Stomach (tissue), 9 donors: ENCODE results near the gene TACSTD2. TPM values are rescaled to one million over a fixed set of nuclear protein-coding genes. Genes with fewer than 3 reads are reported as not detected.
A peak's percentile ranks its signal among the peaks of the same experiment; 100 is the strongest.

Experiments
- DNase-seq, 2 donors: peaks; one replicate each; pipeline versions ENCODE4 v3.0.0 to v3.0.0-alpha.2; 2013 to 2019
- H3K27ac ChIP-seq, 5 donors: fragments of 200-600 bp in 4 of 5; sonication (generic) in 4 of 5; one replicate each; pipeline ENCODE4 v1.5.1; 2013 to 2019; ENCODE audit warnings: mild to moderate bottlenecking in 1 of 5, moderate library complexity in 1 of 5
- H3K27me3 ChIP-seq, 3 donors: fragments of 200-600 bp; sonication (generic); one replicate each; pipeline ENCODE4 v1.5.1; 2017 to 2019; ENCODE audit warnings: mixed run types in 1 of 3
- H3K36me3 ChIP-seq, 4 donors: fragments of 200-600 bp; sonication (generic); 1 replicate in 3 of 4; 2 replicates in 1 of 4; pipeline ENCODE4 v1.5.1; 2016 to 2019
- H3K4me1 ChIP-seq, 4 donors: fragments of 200-600 bp; sonication (generic); one replicate each; pipeline ENCODE4 v1.5.1; 2016 to 2019
- H3K4me3 ChIP-seq, 4 donors: fragments of 200-600 bp; sonication (generic) in 3 of 4; one replicate each; pipeline ENCODE4 v1.5.1; 2016 to 2019; ENCODE audit warnings: mild to moderate bottlenecking in 1 of 4
- H3K9me3 ChIP-seq, 4 donors: fragments of 200-600 bp; sonication (generic); one replicate each; pipeline ENCODE4 v1.5.1; 2016 to 2019
- EP300 ChIP-seq: sonication (generic); formaldehyde crosslinking; IDR thresholded peaks from one replicate; pipeline ENCODE4 v1.6.1; 2017; ENCODE audit warnings: antibody characterized with exemption
- POLR2A ChIP-seq, 4 donors: fragments of 450-650 bp; IDR thresholded peaks; one replicate each; pipeline ENCODE4 v1.6.1; 2016; ENCODE audit warnings: antibody characterized with exemption in 4 of 4, control low read depth in 2 of 4, mild to moderate bottlenecking in 1 of 4, moderate library complexity in 1 of 4
- POLR2AphosphoS5 ChIP-seq, 3 donors: sonication (generic); formaldehyde crosslinking; IDR thresholded peaks; one replicate each; pipeline ENCODE4 v1.6.1; 2016; ENCODE audit warnings: antibody characterized with exemption in 3 of 3
- WGBS, 5 donors: extraction: QIAGEN DNeasy Blood & Tissue Kit in 3 of 5; methylation state at CpG; one replicate each; pipeline versions ENCODE4 v1.1.5 to v1.1.7; 2013 to 2018; 5-methylcytosine and 5-hydroxymethylcytosine counted together
- intact Hi-C: fragments of 100-400 bp; cut with DNase I; formaldehyde crosslinking; loops from one replicate; pipeline ENCODE4 v1.15.1; 2023; ENCODE audit warnings: low total_unique reads
- polyA plus RNA-seq, 3 donors: library from polyadenylated mRNA; stranded (reverse); fragments of 200-250 nt; gene quantifications; one replicate each; pipeline ENCODE4 v1.2.3, GENCODE V29; 2013
- total RNA-seq, 5 donors: library from RNA; depleted of rRNA; stranded (reverse); fragments of >200 nt; gene quantifications; one replicate each; pipeline versions ENCODE4 v1.1.0 to v1.2.3, GENCODE V29; 2014 to 2016
- TF ChIP-seq, protein P1 (sequence below), 7 experiments: fragments of 450-650 bp in 4 of 7; fragments of 200-600 bp in 3 of 7; sonication (generic) in 3 of 7; IDR thresholded peaks; one replicate each; pipeline ENCODE4 v1.5.1; 2016 to 2019; ENCODE audit warnings: antibody characterized with exemption in 7 of 7, control low read depth in 2 of 7, mild to moderate bottlenecking in 1 of 7
- donor health status: healthy with polysubstance abuse.
- donor health status: Bipolar disorder and iron deficiency.
- donor health status: healthy.

The TACSTD2 gene
- total and polyA plus RNA-seq, 8 donors: 5.2 to 369 (median 35.1) TPM; not detected in 2

DNA sequence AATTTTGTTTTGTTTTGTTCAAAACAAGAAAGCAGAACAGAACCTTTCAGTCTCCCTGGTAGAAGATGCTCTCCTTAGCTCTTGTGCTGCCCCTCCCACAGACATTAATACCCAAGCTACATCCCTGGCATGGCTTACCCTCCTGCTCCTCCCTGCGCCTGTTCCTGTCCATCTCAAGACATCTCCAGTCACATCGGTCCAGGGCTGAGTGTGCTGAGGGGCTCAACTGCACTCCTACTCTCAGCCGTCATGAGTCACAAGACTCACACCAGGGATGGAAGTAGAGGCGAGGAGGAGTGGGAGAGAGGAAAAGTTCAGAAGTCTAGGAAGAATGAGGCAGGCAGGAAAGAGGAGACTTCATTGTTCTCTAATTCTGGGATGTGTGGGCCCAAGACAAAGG, 9.2 kb upstream of the TACSTD2 start:
- WGBS, 5 donors: 88 to 93% (median 91%) methylated on average over 4 of the region's 4 CpGs
- intact Hi-C loops: no loop called here
- Histone ChIP-seq H3K4me1 (peaks cover 10 to 26% (median 19%) of the 10 kb centered on the region in 4 donors), H3K27me3 (no peaks in the 10 kb centered on the region), H3K9me3 (no peaks in the 10 kb centered on the region), H3K36me3 (no peaks in the 10 kb centered on the region), H3K4me3 (no peak overlapping the region), H3K27ac (peak overlapping the region in 1 of 5 donors; percentile 60)
- DNase-seq: no peak
- TF ChIP-seq POLR2AphosphoS5 (IDR thresholded peaks at IDR 0.05) (no peak), EP300 (no peak), POLR2A (IDR thresholded peaks at IDR 0.05) (no peak)
- TF ChIP-seq, protein P1, sequence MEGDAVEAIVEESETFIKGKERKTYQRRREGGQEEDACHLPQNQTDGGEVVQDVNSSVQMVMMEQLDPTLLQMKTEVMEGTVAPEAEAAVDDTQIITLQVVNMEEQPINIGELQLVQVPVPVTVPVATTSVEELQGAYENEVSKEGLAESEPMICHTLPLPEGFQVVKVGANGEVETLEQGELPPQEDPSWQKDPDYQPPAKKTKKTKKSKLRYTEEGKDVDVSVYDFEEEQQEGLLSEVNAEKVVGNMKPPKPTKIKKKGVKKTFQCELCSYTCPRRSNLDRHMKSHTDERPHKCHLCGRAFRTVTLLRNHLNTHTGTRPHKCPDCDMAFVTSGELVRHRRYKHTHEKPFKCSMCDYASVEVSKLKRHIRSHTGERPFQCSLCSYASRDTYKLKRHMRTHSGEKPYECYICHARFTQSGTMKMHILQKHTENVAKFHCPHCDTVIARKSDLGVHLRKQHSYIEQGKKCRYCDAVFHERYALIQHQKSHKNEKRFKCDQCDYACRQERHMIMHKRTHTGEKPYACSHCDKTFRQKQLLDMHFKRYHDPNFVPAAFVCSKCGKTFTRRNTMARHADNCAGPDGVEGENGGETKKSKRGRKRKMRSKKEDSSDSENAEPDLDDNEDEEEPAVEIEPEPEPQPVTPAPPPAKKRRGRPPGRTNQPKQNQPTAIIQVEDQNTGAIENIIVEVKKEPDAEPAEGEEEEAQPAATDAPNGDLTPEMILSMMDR (IDR thresholded peaks at IDR 0.05): no peak

DNA sequence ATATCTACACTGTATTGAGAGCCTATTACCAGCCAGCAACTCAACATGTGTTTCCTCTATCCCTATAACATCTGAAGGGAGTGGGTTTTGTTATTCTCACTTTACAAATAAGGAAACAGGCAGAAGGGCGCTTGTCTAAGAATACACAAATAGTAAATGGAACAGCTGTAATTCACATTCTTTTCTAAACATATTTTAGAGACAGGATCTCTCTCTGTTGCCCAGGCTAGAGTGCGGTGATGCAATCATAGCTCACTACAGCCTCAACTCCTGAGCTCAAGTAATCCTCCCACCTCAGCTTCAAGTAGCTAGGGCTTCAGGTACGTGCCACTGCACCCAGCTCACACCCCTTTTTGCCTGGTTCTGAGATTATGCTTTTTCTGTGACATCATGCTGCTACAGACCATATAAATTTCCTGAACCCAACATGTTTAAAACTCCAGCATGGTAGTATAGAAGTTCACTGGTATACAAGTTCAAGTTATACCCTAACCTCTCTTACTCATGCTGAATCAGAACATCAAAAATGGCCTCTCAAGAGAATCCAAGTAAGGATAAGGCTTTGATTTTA, 8.6 kb upstream of the TACSTD2 start:
- Histone ChIP-seq H3K27me3 (no peaks in the 10 kb centered on the region), H3K27ac (peak overlapping the region in 4 of 5 donors; percentile 56 to 80 (median 59)), H3K9me3 (no peaks in the 10 kb centered on the region), H3K4me1 (peaks cover 10 to 26% (median 19%) of the 10 kb centered on the region in 4 donors), H3K36me3 (no peaks in the 10 kb centered on the region), H3K4me3 (no peak overlapping the region)
- intact Hi-C loops: no loop called here
- peak in 1 of 2 donors; percentile 27 for DNase-seq
- TF ChIP-seq POLR2A (IDR thresholded peaks at IDR 0.05): no peak
- TF ChIP-seq EP300: no peak
- no peak for TF ChIP-seq POLR2AphosphoS5 (IDR thresholded peaks at IDR 0.05)
- TF ChIP-seq, protein P1 (IDR thresholded peaks at IDR 0.05): no peak
- WGBS, 5 donors: 37 to 64% (median 52%) methylated on average over 3 of the region's 3 CpGs

DNA sequence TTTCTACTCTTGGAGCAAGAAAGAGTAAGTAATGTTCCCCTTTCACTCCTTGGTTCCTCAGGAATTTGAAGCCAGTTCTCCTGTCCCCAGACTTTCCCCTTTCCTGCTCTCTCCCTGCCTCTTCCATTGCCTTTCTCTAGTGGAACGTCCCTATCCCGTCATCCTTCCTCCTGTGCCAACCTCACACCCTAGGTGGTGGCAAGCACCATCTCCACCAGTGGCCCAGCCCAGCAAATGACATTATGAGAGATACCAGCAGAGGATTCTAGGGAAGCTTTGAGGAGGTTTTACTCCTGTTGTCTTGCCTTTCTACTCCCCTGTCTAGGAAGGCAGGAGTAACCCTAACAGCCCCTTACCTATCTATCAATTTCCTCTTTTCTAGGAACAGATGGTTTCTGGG, 8.1 kb upstream of the TACSTD2 start:
- 38 to 65% (median 55%) methylated on average over 2 of the region's 2 CpGs for WGBS, 5 donors

DNA sequence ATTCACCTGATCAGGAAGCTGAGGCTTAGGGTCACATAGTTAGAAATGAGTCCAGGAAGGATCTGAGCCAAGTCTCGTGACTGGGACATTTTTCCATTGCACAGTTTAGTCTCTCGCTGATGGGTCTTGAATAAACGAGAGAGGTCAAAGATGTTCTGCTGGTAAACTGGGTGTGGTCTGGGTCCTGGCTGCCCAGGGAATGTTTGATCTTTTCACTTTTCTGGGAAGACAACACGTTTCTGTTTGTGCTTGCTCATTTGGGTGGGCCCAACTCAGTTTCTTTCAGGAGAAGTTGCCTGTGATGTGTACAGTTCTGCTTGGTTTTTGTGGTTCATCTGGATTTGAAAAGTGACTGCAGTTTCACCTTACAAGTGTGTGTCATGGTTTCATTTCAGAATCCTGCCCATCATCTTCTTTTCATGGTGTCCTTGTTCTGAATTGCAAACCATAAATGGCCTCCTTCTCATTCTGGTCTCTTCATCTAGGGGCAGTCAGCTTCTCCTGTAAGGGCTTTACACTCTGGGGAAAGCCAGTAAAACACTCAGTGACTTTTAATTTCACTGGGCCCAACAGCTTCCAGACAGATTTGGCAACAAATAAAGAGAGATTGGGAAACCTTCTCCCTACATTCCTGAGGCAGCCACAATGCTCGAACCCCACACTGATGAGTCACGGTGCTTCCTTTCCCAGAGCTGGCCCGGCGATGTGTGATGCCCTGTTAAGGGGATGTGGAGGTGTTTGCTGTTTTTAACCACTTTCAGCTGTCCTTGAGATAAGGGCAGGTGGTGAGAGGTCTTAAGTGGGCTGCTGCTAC, 7.2 kb upstream of the TACSTD2 start:
- peak; percentile 45 to 62 for DNase-seq
- intact Hi-C loops: no loop called here

More for the DNA sequence above, 8.1 kb upstream of the TACSTD2 start:
- no peak for TF ChIP-seq POLR2A (IDR thresholded peaks at IDR 0.05)
- DNase-seq: no peak
- no peaks in the 10 kb centered on the region for H3K27me3 ChIP-seq
- H3K36me3 ChIP-seq: no peaks in the 10 kb centered on the region
- H3K9me3 ChIP-seq: no peaks in the 10 kb centered on the region
- intact Hi-C loops: no loop called here
- peaks cover 10 to 26% (median 19%) of the 10 kb centered on the region in 4 donors for H3K4me1 ChIP-seq
- no peak overlapping the region for H3K4me3 ChIP-seq
- H3K27ac ChIP-seq: peak overlapping the region in 4 of 5 donors; percentile 56 to 80 (median 59)

More for the DNA sequence above, 7.2 kb upstream of the TACSTD2 start:
- TF ChIP-seq, protein P1 (IDR thresholded peaks at IDR 0.05): no peak
- TF ChIP-seq POLR2AphosphoS5 (IDR thresholded peaks at IDR 0.05): peak; percentile 29 to 49 (median 35)
- no peak overlapping the region for H3K4me3 ChIP-seq
- H3K27ac ChIP-seq: peak overlapping the region; percentile 14 to 80 (median 58)
- H3K36me3 ChIP-seq: no peaks in the 10 kb centered on the region
- WGBS, 5 donors: 13 to 27% (median 19%) methylated on average over 8 of the region's 8 CpGs
- H3K4me1 ChIP-seq: peaks cover 10 to 26% (median 19%) of the 10 kb centered on the region in 4 donors
- no peaks in the 10 kb centered on the region for H3K9me3 ChIP-seq
- H3K27me3 ChIP-seq: no peaks in the 10 kb centered on the region
